Measurements from ENCODE around the gene PLA2G2C.
"Not testable (repeated sequence)": the region's sequence is repeated elsewhere in the genome, so short reads cannot be mapped to it uniquely, and the experiment has no call there.

PLA2G2C gene

GRCh38 chr1:20136249-20136648 lies 50.1 kb downstream of the PLA2G2C start:
- TF ChIP-seq CTCF (IDR thresholded peaks at IDR 0.05; ENCODE audit: insufficient read depth, low read length, poor library complexity, severe bottlenecking): no peak
- no peak overlapping the region for H3K4me3 ChIP-seq (replicated peaks; ENCODE audit: low read depth, low read length)
- H3K27me3 ChIP-seq (replicated peaks; ENCODE audit: control insufficient read depth, insufficient read depth, low read length): no peaks in the 10 kb centered on the region
- DNase-seq (ENCODE audit: extremely low read depth, insufficient read length): no peak
- H3K36me3 ChIP-seq (ENCODE audit: control insufficient read depth, insufficient read depth, low read length): no peaks in the 10 kb centered on the region

- no peak for TF ChIP-seq CTCF (IDR thresholded peaks at IDR 0.05; ENCODE audit: insufficient read depth, low read length, poor library complexity, severe bottlenecking)
- no peak for DNase-seq (ENCODE audit: extremely low read depth, insufficient read length)
- no peaks in the 10 kb centered on the region for H3K27me3 ChIP-seq (replicated peaks; ENCODE audit: control insufficient read depth, insufficient read depth, low read length)
- H3K36me3 ChIP-seq (ENCODE audit: control insufficient read depth, insufficient read depth, low read length): no peaks in the 10 kb centered on the region
- no peak overlapping the region for H3K4me3 ChIP-seq (replicated peaks; ENCODE audit: low read depth, low read length)
These were observed 51.3 kb downstream of the PLA2G2C start for GRCh38 chr1:20134995-20135394.

GRCh38 chr1:20130518-20130917 lies 55.8 kb downstream of the PLA2G2C start:
- not testable (repeated sequence) for DNase-seq (ENCODE audit: extremely low read depth, insufficient read length); H3K4me3 ChIP-seq (replicated peaks; ENCODE audit: low read depth, low read length); H3K27me3 ChIP-seq (replicated peaks; ENCODE audit: control insufficient read depth, insufficient read depth, low read length); H3K36me3 ChIP-seq (ENCODE audit: control insufficient read depth, insufficient read depth, low read length)

GRCh38 chr1:20126806-20127440 lies 59.4 kb downstream of the PLA2G2C start:
- no peaks in the 10 kb centered on the region for H3K36me3 ChIP-seq (ENCODE audit: control insufficient read depth, insufficient read depth, low read length)
- no peak overlapping the region for H3K4me3 ChIP-seq (replicated peaks; ENCODE audit: low read depth, low read length)
- DNase-seq (ENCODE audit: extremely low read depth, insufficient read length): peak; percentile 42
- H3K27me3 ChIP-seq (replicated peaks; ENCODE audit: control insufficient read depth, insufficient read depth, low read length): no peaks in the 10 kb centered on the region
- no peak for TF ChIP-seq CTCF (IDR thresholded peaks at IDR 0.05; ENCODE audit: insufficient read depth, low read length, poor library complexity, severe bottlenecking)

GRCh38 chr1:20126041-20126805 lies 60.1 kb downstream of the PLA2G2C start:
- Histone ChIP-seq H3K4me3 (replicated peaks; ENCODE audit: low read depth, low read length) (no peak overlapping the region), H3K36me3 (ENCODE audit: control insufficient read depth, insufficient read depth, low read length) (no peaks in the 10 kb centered on the region), H3K27me3 (replicated peaks; ENCODE audit: control insufficient read depth, insufficient read depth, low read length) (no peaks in the 10 kb centered on the region)
- peak; percentile 53 for DNase-seq (ENCODE audit: extremely low read depth, insufficient read length)
- peak; percentile 3 for TF ChIP-seq CTCF (IDR thresholded peaks at IDR 0.05; ENCODE audit: insufficient read depth, low read length, poor library complexity, severe bottlenecking)

- no peak for DNase-seq (ENCODE audit: extremely low read depth, insufficient read length)
- Histone ChIP-seq H3K36me3 (ENCODE audit: control insufficient read depth, insufficient read depth, low read length) (no peaks in the 10 kb centered on the region), H3K27me3 (replicated peaks; ENCODE audit: control insufficient read depth, insufficient read depth, low read length) (no peaks in the 10 kb centered on the region), H3K4me3 (replicated peaks; ENCODE audit: low read depth, low read length) (no peak overlapping the region)
- TF ChIP-seq CTCF (IDR thresholded peaks at IDR 0.05; ENCODE audit: insufficient read depth, low read length, poor library complexity, severe bottlenecking): no peak
These were observed 61.2 kb downstream of the PLA2G2C start for GRCh38 chr1:20125100-20125499.
